Measurements from ENCODE around the gene MYL2.
A peak's percentile ranks its signal among the peaks of the same experiment; 100 is the strongest.

MYL2 gene

GRCh38 chr12:110929818-110930217, 9.4 kb upstream of the MYL2 start:
- no peak for DNase-seq

GRCh38 chr12:110928700-110929099, 8.3 kb upstream of the MYL2 start:
- DNase-seq, result no peak

GRCh38 chr12:110927546-110927945, 7.2 kb upstream of the MYL2 start:
- no peak for DNase-seq

GRCh38 chr12:110923692-110924334, 3.4 kb upstream of the MYL2 start:
- no peak for DNase-seq

GRCh38 chr12:110923192-110923591, 2.8 kb upstream of the MYL2 start:
- no peak for DNase-seq

DNA sequence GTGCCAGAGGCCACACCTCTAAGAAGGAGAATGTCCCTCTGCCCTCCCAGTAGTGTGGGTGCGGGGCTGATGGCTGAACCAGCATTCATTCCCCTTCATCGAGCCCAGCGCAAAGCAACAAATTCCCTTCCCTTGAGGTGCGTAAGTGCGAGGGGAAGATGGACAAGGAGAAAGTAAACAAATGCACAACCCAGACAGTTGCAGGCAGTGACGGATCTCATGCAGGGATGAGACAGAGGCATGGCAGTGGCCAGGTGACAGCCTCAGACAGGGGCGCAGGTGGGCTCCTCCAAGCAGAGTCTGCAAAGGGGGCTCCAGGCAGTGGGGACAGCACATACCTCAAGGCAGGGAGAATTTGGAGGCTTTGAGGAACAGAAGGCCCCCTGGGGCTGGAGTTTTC, 2.3 kb upstream of the MYL2 start:
- DNase-seq, result no peak

DNA sequence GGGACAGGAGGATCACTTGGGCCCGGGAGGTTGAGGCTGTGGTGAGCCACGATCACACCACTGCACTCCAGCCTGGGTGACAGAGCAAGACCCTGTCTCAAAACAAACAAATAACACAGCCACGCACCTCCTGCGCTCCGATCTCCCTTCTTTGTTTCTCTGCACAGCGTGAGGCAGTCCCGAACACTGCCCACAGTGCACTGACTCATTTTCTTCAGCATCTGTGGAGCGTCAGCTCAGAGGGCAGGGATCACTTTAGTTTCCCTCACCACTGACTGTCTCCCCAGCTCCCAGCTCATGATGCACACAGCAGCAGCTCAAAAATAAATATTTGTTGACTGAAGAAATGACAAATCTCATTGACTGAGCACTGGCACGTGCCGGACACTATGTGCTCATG, 883 bp upstream of the MYL2 start:
- no peak for DNase-seq

GRCh38 chr12:110919720-110920119, 659 bp downstream of the MYL2 start:
- no peak for DNase-seq

DNA sequence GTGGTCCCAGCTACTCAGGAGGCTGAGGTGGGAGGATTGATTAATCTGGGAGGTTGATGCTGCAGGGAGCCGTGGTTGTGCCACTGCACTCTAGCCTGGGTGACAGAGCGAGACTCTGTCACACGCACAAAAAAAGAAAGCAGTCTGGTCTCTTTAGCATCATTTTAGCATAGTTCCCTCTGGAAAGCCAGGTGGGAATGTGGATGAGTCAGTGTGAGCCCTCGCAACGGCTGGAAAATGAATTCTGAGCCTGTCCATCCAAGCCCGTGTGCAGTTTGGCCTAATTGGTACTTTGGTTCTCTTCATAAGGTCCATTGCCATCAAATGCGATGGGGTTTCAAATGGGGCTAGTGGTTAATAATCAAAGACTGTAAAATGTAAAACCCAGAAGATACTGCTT, 2.4 kb downstream of the MYL2 start:
- no peak for DNase-seq

- DNase-seq, result no peak
Observed at GRCh38 chr12:110917467-110917866, 2.9 kb downstream of the MYL2 start.

GRCh38 chr12:110916295-110916875, 4.0 kb downstream of the MYL2 start:
- no peak for DNase-seq

GRCh38 chr12:110913119-110914056, 7.0 kb downstream of the MYL2 start:
- no peak for DNase-seq

DNA sequence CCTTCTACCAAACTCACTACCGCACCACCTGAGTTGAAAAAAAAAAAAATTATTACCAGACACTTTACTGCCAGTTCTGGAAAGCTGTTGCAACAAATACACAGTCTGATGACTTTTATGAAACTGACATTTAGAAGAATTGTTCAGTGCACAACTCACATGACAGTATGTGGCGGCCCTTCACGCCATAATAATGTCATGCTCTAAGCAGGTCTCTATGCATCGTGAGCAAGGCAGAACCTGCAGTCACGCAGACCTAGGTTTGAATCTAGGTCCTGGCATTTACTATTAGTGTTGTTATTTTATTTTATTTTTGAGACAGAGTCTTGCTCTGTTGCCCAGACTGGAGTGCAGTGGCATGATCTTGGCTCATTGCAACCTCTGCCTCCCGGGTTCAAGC, 8.1 kb downstream of the MYL2 start:
- no peak for DNase-seq

DNA sequence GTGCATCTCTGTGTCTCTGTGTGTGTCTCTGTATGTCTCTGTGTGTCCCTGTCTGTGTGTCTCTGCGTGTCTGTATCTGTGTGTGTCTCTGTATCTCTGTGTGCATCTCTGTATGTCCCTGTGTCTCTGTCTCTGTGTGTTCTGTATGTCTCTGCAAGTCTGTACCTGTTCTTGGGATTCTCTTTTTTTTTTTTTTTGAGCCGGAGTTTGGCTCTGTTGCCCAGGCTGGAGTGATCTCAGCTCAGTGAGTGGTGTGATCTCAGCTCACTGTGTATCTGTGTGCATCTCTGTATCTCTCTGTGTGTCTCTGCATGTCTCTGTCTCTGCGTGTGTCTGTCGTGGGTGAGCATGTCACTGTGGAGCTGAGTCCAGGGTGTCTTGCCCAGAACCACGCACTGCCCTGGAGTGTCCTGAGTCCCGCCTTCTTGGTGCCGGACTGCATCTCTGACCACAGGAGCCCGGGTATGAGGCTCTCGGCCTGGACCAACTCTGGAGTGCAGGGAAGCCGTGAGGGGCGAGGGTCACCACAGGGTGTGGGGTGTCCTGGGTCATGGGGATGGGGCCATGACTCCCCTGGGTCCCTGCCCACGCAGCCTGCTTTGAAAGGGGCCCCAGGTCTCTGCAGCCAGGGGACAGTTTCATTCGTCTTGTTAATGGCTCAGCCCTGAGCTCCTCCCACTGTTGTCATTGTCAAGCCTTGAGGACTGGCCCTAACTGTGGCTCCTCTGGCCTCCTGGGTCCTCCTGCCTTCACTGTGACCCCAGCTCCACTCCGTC, 11.8 kb downstream of the MYL2 start:
- DNase-seq, result no peak

- DNase-seq, result no peak
Observed at GRCh38 chr12:110907583-110907982, 12.8 kb downstream of the MYL2 start.

DNA sequence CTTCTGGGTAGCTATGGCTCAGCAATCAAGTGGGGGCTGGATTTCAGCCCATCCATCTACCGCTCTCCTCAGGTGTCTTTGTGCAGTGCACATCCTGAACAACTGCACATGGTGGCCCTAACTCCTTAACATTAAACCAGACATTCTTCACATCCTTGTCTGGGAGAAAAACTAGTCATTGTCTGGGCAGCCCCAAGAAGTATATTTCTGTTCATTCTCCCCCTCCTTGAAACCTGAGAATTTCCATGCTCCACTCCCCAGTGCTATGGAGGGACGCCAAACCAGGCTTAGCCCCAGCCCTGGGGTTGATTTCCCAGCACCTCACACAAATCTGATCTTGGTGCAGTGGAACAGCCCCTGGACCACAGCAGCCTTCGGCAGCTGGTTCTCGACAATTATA, 13.4 kb downstream of the MYL2 start:
- no peak for DNase-seq

GRCh38 chr12:110906516-110906915, 13.9 kb downstream of the MYL2 start:
- DNase-seq, result no peak

DNA sequence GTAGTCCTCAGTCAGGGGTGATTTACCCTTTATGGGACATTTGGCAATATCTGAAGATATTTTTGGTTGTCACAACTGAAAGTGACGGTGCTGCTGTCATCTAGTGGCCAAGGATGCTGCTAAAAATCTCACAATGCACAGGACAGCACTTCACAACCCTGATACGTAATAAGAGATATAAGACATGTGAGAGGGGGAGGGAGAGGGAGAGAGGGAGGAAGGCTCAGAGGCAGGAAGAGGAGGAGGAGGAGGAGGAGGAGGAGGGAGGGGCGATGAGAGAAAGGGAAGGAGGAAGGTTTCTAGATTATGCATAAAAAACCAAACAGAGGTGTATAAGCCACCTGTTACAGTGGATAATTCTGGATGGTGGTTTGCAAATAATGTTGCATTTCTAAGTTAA, 14.3 kb downstream of the MYL2 start:
- DNase-seq, result peak in 1 of 2 experiments; percentile 19

GRCh38 chr12:110903511-110903910, 16.9 kb downstream of the MYL2 start:
- DNase-seq, result no peak

GRCh38 chr12:110901401-110901800, 19.0 kb downstream of the MYL2 start:
- DNase-seq, result no peak

DNA sequence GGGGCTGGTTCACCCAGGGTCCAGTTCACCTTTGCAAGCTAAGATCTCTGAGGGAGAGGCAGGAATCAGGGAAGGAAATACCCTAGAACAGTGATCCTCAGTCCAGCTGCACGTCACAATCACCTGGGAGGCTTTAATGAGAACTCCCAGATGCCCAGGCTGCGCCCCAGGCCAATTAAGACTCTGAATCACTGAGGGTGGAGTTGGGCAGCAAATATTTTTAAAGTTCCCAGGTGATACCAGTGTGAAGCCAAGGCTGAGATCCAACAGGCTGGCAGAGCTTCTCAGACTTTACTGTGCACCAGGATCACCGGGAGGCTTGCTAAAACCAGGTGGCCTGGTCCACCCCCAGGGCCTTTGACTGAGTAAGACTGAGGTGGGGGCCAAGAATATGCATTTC, 23.8 kb downstream of the MYL2 start:
- DNase-seq, result no peak

DNA sequence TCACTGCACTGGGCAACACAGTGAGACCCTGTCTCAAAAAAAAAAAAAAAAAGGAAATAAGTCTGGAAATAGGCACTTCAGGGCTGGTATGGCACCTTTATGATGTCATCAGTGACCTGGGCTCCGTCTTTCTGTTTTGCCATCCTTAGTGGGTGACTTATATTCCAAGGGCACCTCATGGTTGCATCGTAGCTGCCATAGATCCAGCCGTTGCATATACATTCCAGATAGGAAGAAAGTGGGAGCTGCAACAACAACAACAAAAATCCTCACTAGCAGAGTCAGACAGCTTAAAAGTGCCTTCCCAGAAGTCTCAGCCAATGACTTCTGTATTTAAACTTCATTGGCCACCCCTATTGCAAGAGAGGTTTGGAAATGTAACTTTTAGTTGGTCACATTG, 26.4 kb downstream of the MYL2 start:
- DNase-seq, result no peak

DNA sequence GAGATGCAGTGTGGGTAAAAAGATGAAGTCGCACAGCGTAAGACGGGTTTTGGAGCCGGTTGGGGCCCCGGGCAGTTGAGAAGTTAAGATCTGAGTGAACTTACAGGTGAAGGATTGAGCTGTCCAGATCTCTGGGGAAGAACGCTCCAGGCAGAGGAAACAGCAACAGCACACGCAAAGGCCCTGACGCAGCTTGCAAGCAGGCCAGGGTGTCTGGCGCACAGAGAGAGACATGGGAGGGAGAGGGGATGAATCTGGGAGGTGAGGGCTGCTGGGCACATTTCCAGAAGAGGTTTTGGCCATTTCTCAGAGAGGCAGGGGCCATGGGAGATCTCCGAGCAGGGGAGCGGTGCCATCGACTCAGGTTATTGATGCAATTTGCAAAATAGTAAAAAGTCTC, 31.0 kb downstream of the MYL2 start:
- DNase-seq, result no peak
